Ishikawa (cell line): ENCODE results near the gene ZNF143.

ENCODE experiments used
- CEBPB ChIP-seq: IDR thresholded peaks from 2 replicates; pipeline ENCODE4 v1.6.1; 2012
- CREB1 ChIP-seq: IDR thresholded peaks from 2 replicates; pipeline ENCODE4 v1.6.1; 2012; ENCODE audit warnings: low read depth
- EGR1 ChIP-seq: IDR thresholded peaks from 2 replicates; pipeline ENCODE4 v1.6.1; 2012
- EP300 ChIP-seq: IDR thresholded peaks from 2 replicates; pipeline ENCODE4 v1.6.1; 2012; ENCODE audit warnings: borderline replicate concordance
- NFIC ChIP-seq: IDR thresholded peaks from 2 replicates; pipeline ENCODE4 v1.6.1; 2012
- RAD21 ChIP-seq: IDR thresholded peaks from 2 replicates; pipeline ENCODE4 v1.6.1; 2012; ENCODE audit warnings: low read depth
- TAF1 ChIP-seq: IDR thresholded peaks from 2 replicates; pipeline ENCODE4 v1.6.1; 2012; ENCODE audit warnings: low read depth, mild to moderate bottlenecking
- TEAD4 ChIP-seq: IDR thresholded peaks from 2 replicates; pipeline ENCODE4 v1.6.1; 2012
- ZBTB7A ChIP-seq: IDR thresholded peaks from 2 replicates; pipeline ENCODE4 v1.6.1; 2012; ENCODE audit warnings: low read depth
- TF ChIP-seq, protein P1 (sequence below): IDR thresholded peaks from 2 replicates; pipeline ENCODE4 v1.6.1; 2012; ENCODE audit warnings: low read depth, mild to moderate bottlenecking
- TF ChIP-seq, protein P2 (sequence below): IDR thresholded peaks from 2 replicates; pipeline ENCODE4 v1.6.1; 2012
- TF ChIP-seq, protein P3 (sequence below): IDR thresholded peaks from 2 replicates; pipeline ENCODE4 v1.6.1; 2012

DNA sequence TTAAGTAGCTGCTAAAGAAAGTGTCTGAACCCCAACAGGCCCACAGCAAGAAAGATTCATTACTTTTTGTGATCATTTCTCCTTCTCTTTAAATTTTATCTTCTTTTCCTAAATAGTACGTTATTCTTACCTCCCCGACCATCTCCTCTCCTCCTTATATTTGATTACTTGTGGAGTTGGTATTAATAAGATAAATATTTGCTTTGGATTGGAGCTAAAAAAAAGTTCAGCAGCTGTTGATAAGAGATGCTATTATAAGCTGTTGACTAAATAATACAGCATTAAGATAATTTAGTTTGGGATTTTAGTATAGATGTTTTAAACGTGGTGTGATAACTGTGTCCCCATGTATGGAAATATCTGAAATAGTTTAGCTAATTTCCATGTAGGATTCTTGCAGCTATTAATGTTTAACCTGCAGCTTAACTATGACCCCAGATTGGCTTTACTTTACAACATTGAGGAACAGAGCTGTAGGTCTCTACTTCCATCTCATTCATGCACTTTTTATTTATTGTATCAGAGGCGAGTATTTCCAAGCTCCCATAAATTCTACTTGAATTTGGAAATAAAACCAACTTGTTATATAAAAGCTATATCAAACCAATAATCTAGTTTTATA, 37.8 kb downstream of the ZNF143 start:
- TF ChIP-seq, protein P1, sequence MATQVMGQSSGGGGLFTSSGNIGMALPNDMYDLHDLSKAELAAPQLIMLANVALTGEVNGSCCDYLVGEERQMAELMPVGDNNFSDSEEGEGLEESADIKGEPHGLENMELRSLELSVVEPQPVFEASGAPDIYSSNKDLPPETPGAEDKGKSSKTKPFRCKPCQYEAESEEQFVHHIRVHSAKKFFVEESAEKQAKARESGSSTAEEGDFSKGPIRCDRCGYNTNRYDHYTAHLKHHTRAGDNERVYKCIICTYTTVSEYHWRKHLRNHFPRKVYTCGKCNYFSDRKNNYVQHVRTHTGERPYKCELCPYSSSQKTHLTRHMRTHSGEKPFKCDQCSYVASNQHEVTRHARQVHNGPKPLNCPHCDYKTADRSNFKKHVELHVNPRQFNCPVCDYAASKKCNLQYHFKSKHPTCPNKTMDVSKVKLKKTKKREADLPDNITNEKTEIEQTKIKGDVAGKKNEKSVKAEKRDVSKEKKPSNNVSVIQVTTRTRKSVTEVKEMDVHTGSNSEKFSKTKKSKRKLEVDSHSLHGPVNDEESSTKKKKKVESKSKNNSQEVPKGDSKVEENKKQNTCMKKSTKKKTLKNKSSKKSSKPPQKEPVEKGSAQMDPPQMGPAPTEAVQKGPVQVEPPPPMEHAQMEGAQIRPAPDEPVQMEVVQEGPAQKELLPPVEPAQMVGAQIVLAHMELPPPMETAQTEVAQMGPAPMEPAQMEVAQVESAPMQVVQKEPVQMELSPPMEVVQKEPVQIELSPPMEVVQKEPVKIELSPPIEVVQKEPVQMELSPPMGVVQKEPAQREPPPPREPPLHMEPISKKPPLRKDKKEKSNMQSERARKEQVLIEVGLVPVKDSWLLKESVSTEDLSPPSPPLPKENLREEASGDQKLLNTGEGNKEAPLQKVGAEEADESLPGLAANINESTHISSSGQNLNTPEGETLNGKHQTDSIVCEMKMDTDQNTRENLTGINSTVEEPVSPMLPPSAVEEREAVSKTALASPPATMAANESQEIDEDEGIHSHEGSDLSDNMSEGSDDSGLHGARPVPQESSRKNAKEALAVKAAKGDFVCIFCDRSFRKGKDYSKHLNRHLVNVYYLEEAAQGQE = no peak
- TF ChIP-seq, protein P2, sequence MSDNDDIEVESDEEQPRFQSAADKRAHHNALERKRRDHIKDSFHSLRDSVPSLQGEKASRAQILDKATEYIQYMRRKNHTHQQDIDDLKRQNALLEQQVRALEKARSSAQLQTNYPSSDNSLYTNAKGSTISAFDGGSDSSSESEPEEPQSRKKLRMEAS = no peak
- TF ChIP-seq RAD21 = no peak
- TF ChIP-seq TEAD4 = no peak
- no peak for TF ChIP-seq TAF1
- no peak for TF ChIP-seq EP300
- TF ChIP-seq CEBPB = no peak
- TF ChIP-seq ZBTB7A = no peak
- no peak for TF ChIP-seq EGR1
- TF ChIP-seq, protein P3, sequence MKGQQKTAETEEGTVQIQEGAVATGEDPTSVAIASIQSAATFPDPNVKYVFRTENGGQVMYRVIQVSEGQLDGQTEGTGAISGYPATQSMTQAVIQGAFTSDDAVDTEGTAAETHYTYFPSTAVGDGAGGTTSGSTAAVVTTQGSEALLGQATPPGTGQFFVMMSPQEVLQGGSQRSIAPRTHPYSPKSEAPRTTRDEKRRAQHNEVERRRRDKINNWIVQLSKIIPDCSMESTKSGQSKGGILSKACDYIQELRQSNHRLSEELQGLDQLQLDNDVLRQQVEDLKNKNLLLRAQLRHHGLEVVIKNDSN = no peak
- no peak for TF ChIP-seq NFIC
- no peak for TF ChIP-seq CREB1
